Measurements from ENCODE around the gene MED16. TPM values are rescaled to one million over a fixed set of nuclear protein-coding genes. Genes with fewer than 3 reads are reported as not detected.

MED16 gene
- total and polyA plus RNA-seq, 2 of the 4 experiments (the other 2 are of a cell fraction), result 8.1 to 40.2 TPM

DNA sequence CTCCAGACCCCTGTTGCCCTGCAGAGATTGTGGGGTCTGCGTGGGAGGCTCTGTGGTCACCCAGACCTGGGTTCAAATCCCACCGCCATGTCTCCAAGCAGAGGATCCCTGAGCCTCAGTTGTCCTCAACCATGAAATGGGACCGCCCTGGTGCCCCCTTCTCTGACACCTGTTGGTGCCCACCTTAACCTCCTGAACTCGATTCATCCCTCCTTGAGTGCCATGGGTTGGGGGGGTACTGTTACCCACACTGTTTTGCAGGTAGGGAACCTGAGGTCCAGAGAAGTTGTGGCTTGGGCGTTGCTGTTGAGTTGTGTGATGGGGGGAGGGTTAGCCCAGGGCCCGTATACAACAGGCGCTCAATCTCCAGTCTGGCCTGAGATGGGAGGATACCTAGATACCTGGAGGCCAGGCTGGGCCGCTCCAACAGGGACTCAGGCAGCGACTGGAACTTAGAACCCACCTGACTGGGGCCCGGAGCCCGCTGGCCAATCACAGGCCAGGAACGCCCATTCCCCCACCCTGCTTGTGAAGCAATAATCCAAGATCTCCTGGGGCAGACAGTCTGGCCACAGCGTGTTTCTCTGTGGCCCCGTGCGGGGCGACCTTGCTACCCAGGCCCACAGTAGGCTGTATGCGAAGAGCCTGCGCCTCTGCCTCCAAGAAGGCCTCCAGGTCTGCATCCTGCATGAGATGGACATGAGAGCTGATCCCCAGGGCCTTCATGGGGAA, 35.6 kb upstream of the MED16 start:
- peak overlapping the region; percentile 7; the same call in 1 of the 2 replicates for H3K4me2 ChIP-seq (ENCODE audit: low read depth, low read length)
- peaks cover 35% of the 10 kb centered on the region for H3K36me3 ChIP-seq (ENCODE audit: control insufficient read depth, insufficient read depth, low read length)
- H3K79me1 ChIP-seq (ENCODE audit: low read depth in 1 of 2, low read length in 2 of 2), result peaks cover 8 to 49% of the 10 kb centered on the region in 2 experiments
- no peak overlapping the region for H2BK5ac ChIP-seq (ENCODE audit: low read depth, low read length, poor library complexity, severe bottlenecking)
- dilution Hi-C loops (cut with HindIII; ENCODE audit: low sequenced_read_pairs, unreplicated experiment) (no loop called here), intact Hi-C loops (cut with micrococcal nuclease) (no loop called here), in situ Hi-C loops (cut with MboI; ENCODE audit: low sequenced_read_pairs) (no loop called here)
- BruUV-seq (replicated peaks), result no TSS peak
- H3K14ac ChIP-seq (replicated peaks; ENCODE audit: low read depth, low read length), result no peak overlapping the region
- peak overlapping the region; percentile 49 for H2AFZ ChIP-seq (replicated peaks; ENCODE audit: low read length, poor library complexity)
- no peak overlapping the region for H4K5ac ChIP-seq (ENCODE audit: low read depth, low read length)
- ChIA-PET POLR2A (ENCODE audit: unreplicated experiment) (no interaction called here), CTCF (interaction anchor here (0.6 kb wide), 1 partner anchor 472 kb away, joined by 3 read pairs; no protein-coding TSS in a partner anchor)
- no peak overlapping the region for H3K56ac ChIP-seq (ENCODE audit: extremely low read depth, insufficient read depth, low read length)
- H3K9me3 ChIP-seq (ENCODE audit: control insufficient read depth, insufficient read depth, low read length), result no peaks in the 10 kb centered on the region
- no peak overlapping the region for H2BK120ac ChIP-seq (ENCODE audit: low read depth, low read length)
- H4K91ac ChIP-seq (ENCODE audit: insufficient read depth, low read depth, low read length), result no peak overlapping the region
- TF ChIP-seq RAD21 (IDR thresholded peaks at IDR 0.05; ENCODE audit: low read length) (no peak), CEBPB (IDR thresholded peaks at IDR 0.05; ENCODE audit: low read depth, low read length) (peak; percentile 69)
- H3K23ac ChIP-seq (ENCODE audit: low read depth, low read length), result no peak overlapping the region
- peak overlapping the region; percentile 77 for H2AK9ac ChIP-seq (replicated peaks; ENCODE audit: low read depth, low read length, poor library complexity)
- H3K9me1 ChIP-seq (ENCODE audit: insufficient read depth, low read length), result no peaks in the 10 kb centered on the region; the same call in 1 of the 2 replicates
- H3K4ac ChIP-seq (ENCODE audit: low read depth, low read length), result no peak overlapping the region
- H3K9ac ChIP-seq (ENCODE audit: low read depth, low read length), result no peak overlapping the region
- no peaks in the 10 kb centered on the region for H3K27me3 ChIP-seq (ENCODE audit: control insufficient read depth, insufficient read depth, low read length)
- H3K18ac ChIP-seq (ENCODE audit: low read depth, low read length), result no peak overlapping the region
- H3K4me1 ChIP-seq (ENCODE audit: control insufficient read depth, insufficient read depth, low read length), result peaks cover 18% of the 10 kb centered on the region
- WGBS, 2 experiments (ENCODE audit: extremely low coverage in 2 of 2, insufficient read length in 1 of 2), result no CpG with 5 or more reads among the region's 18 CpGs
- H3K27ac ChIP-seq (ENCODE audit: insufficient read depth, low read length), result no peak overlapping the region; the same call in 1 of the 2 replicates
- no peak overlapping the region for H4K8ac ChIP-seq (ENCODE audit: low read depth in 2 of 2, low read length in 2 of 2)
- peak overlapping the region; percentile 67; the same call in 1 of the 2 replicates for H2AK5ac ChIP-seq (ENCODE audit: low read depth, low read length)
- DNase-seq (no peak), ATAC-seq (ENCODE audit: low read depth) (no peak)
- no peak overlapping the region for H2BK20ac ChIP-seq (ENCODE audit: low read depth, low read length)
- H2BK15ac ChIP-seq (ENCODE audit: low read depth, low read length), result no peak overlapping the region
- no peak overlapping the region for H3K4me3 ChIP-seq (ENCODE audit: insufficient read depth, low read depth, low read length)
- peaks cover 15% of the 10 kb centered on the region for H4K20me1 ChIP-seq (ENCODE audit: insufficient read depth, low read length)

Measured in IMR-90 (cell line).